Stimulated activated CD4-positive, alpha-beta T cell treated with anti-CD3 and anti-CD28 coated beads, Interleukin-4, amount 100 ng/mL, for 48 hours (primary cell): Measurements from ENCODE around the gene ZXDC.

ENCODE experiments used
- DNase-seq, 2 donors: peaks; one replicate each; pipeline ENCODE4 v3.0.0-alpha.2; 2020; ENCODE audit warnings: low read depth in 2 of 2

The ZXDC gene

GRCh38 chr3:126452213-126452612 lies 23.5 kb downstream of the ZXDC start:
- no peak for DNase-seq

GRCh38 chr3:126451511-126451910 lies 24.2 kb downstream of the ZXDC start:
- DNase-seq = no peak

- no peak for DNase-seq
These were observed 24.9 kb downstream of the ZXDC start for GRCh38 chr3:126450744-126451143.

GRCh38 chr3:126450219-126450618 lies 25.5 kb downstream of the ZXDC start:
- DNase-seq = no peak

- no peak for DNase-seq
These were observed 26.1 kb downstream of the ZXDC start for GRCh38 chr3:126449621-126450051.

GRCh38 chr3:126448893-126449180 lies 26.9 kb downstream of the ZXDC start:
- DNase-seq = no peak

GRCh38 chr3:126448136-126448892 lies 27.4 kb downstream of the ZXDC start:
- no peak for DNase-seq

- no peak for DNase-seq
These were observed 28.1 kb downstream of the ZXDC start for GRCh38 chr3:126447456-126448106.

- no peak for DNase-seq
These were observed 28.9 kb downstream of the ZXDC start for GRCh38 chr3:126446791-126447190.

GRCh38 chr3:126446301-126446700 lies 29.4 kb downstream of the ZXDC start:
- DNase-seq = no peak

GRCh38 chr3:126445506-126445905 lies 30.2 kb downstream of the ZXDC start:
- DNase-seq = no peak

GRCh38 chr3:126442856-126443242 lies 32.8 kb downstream of the ZXDC start:
- DNase-seq = no peak

- no peak for DNase-seq
These were observed 33.4 kb downstream of the ZXDC start for GRCh38 chr3:126442094-126442855.

GRCh38 chr3:126441256-126441880 lies 34.3 kb downstream of the ZXDC start:
- DNase-seq = no peak

- no peak for DNase-seq
These were observed 35.0 kb downstream of the ZXDC start for GRCh38 chr3:126440709-126440995.

- DNase-seq = no peak
These were observed 35.6 kb downstream of the ZXDC start for GRCh38 chr3:126439968-126440708.

- no peak for DNase-seq
These were observed 36.2 kb downstream of the ZXDC start for GRCh38 chr3:126439346-126439967.

GRCh38 chr3:126438746-126439145 lies 36.9 kb downstream of the ZXDC start:
- no peak for DNase-seq

- DNase-seq = no peak
These were observed 37.5 kb downstream of the ZXDC start for GRCh38 chr3:126438186-126438585.

GRCh38 chr3:126436826-126437717 lies 38.6 kb downstream of the ZXDC start:
- DNase-seq = no peak
